Measurements from ENCODE around the gene FBXO2. TPM values are rescaled to one million over a fixed set of nuclear protein-coding genes. Genes with fewer than 3 reads are reported as not detected.

Gene FBXO2
- total and polyA plus RNA-seq, 10 of the 15 experiments (the other 5 are each of a cell fraction or from before 2014, with no cell fraction given) = 0.06 to 0.41 (median 0.18) TPM; not detected in 4

DNA sequence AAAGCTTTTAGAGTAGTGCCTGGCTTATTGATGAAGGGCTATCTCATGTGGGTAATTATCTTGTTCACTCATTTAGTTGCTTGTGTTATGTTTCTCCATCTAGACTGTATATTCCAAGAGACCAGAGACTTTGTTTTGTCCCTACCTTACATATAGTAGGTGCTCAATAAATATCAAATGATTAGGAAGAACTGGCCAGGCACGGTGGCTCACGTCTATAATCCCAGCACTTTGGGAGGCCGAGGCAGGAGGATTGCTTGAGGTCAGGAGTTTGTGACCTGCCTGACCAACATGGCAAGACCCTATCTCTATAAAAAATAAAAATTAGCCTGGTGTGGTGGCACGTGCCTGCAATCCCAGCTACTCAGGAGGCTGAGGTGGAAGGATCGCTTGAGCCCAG lies 9.0 kb downstream of the FBXO2 start:
- Histone ChIP-seq H3K36me3 (ENCODE audit: control insufficient read depth in 2 of 2, insufficient read depth in 2 of 2, low read length in 1 of 2) (no peaks in the 10 kb centered on the region), H3K4me3 (no peak overlapping the region), H3K27ac (ENCODE audit: control insufficient read depth, insufficient read depth) (no peak overlapping the region), H3K9ac (ENCODE audit: control insufficient read depth, insufficient read depth, low read length) (no peak overlapping the region), H3K4me1 (ENCODE audit: control insufficient read depth, insufficient read depth, low read length) (no peaks in the 10 kb centered on the region), H2AFZ (ENCODE audit: control insufficient read depth, low read depth, low read length) (no peak overlapping the region), H3K27me3 (replicated peaks in 1 of 2; ENCODE audit: control insufficient read depth in 2 of 2, insufficient read depth in 2 of 2, low read length in 1 of 2) (no peaks in the 10 kb centered on the region; a peak in 1 of 4 replicates), H3K79me2 (ENCODE audit: control insufficient read depth, insufficient read depth, low read length) (no peaks in the 10 kb centered on the region), H3K9me3 (replicated peaks; ENCODE audit: control insufficient read depth, insufficient read depth, low read length) (no peaks in the 10 kb centered on the region), H4K20me1 (ENCODE audit: control insufficient read depth, insufficient read depth) (no peaks in the 10 kb centered on the region), H3K4me2 (ENCODE audit: control insufficient read depth, insufficient read depth) (no peak overlapping the region)
- WGBS (ENCODE audit: insufficient coverage, insufficient replicate concordance, low lambda C conversion rate, missing lambda C conversion rate) = 87% methylated on average over 5 of the region's 5 CpGs
- POLR2A ChIA-PET = interaction anchor here (0.5 kb wide), 1 partner anchor 256 kb away, joined by 3 read pairs; no protein-coding TSS in a partner anchor
- SMC1A ChIA-PET (ENCODE audit: uncharacterized antibody, unreplicated experiment) = interaction anchor here (1.4 to 6.3 kb wide), 2 partner anchors 400 to 608 kb away, joined by 4 to 57 read pairs; no protein-coding TSS in a partner anchor
- FAIRE-seq = no peak
- CTCF ChIA-PET = interaction anchor here (0.8 to 5.9 kb wide), 21 partner anchors 10 to 1151 kb away, joined by 3 to 132 read pairs (median 4); partner anchors contain the start of genes AGTRAP and UBIAD1
- TF ChIP-seq CBX3 (IDR thresholded peaks at IDR 0.05; ENCODE audit: borderline replicate concordance, low read depth) = no peak
- no peak for TF ChIP-seq NFYA (IDR thresholded peaks at IDR 0.05; ENCODE audit: borderline replicate concordance, low read depth, low read length)
- no peak for TF ChIP-seq ASH2L (IDR thresholded peaks at IDR 0.05; ENCODE audit: borderline replicate concordance, low read depth)
- no peak for DNase-seq (ENCODE audit: low read depth, low spot score)
- ATAC-seq = no peak
- BruUV-seq (replicated peaks) = no TSS peak
- intact Hi-C loops (cut with micrococcal nuclease; ENCODE audit: unreplicated experiment) = loop anchor here (1.0 kb wide), 1 partner anchor 608 kb away; no protein-coding TSS in a partner anchor
- RAD21 ChIA-PET (ENCODE audit: unreplicated experiment) = interaction anchor here (0.6 to 6.7 kb wide), 6 partner anchors 75 to 1804 kb away, joined by 3 to 91 read pairs (median 6); no protein-coding TSS in a partner anchor
- in situ Hi-C loops (cut with MboI) = no loop called here

DNA sequence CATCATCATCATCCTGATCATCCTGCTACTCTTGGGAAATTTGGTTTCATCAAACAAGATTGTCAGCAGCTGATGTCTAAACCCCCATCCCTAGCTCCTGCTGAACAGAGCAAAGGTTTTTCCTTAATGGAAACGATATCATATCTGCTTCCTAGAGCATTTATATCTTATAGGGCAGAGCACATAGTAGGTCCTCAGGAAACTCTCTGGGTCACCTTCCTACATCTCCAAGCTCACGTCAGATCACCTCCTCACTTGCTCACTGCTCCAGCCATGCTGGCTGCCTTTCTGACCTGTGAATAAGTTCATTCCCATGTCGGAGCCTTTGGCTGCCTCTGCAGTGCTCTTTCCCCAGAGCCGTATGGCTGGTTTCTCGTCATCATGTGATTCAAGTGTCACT lies 10.4 kb downstream of the FBXO2 start:
- FAIRE-seq (no peak), ATAC-seq (no peak), DNase-seq (ENCODE audit: low read depth, low spot score) (no peak)
- SMC1A ChIA-PET (ENCODE audit: uncharacterized antibody, unreplicated experiment) = interaction anchor here (0.6 to 6.3 kb wide), 6 partner anchors 38 to 659 kb away, joined by 3 to 57 read pairs (median 4); partner anchors contain the start of gene MTOR
- H3K4me2 ChIP-seq (ENCODE audit: control insufficient read depth, insufficient read depth) = no peak overlapping the region
- 36% methylated on average over 5 of the region's 5 CpGs for WGBS (ENCODE audit: insufficient coverage, insufficient replicate concordance, low lambda C conversion rate, missing lambda C conversion rate)
- H3K36me3 ChIP-seq (ENCODE audit: control insufficient read depth in 2 of 2, insufficient read depth in 2 of 2, low read length in 1 of 2) = no peaks in the 10 kb centered on the region
- BruUV-seq (replicated peaks) = no TSS peak
- no peak overlapping the region for H3K27ac ChIP-seq (ENCODE audit: control insufficient read depth, insufficient read depth)
- POLR2A ChIA-PET = interaction anchor here (0.5 to 0.7 kb wide), 2 partner anchors 209 to 334 kb away, joined by 3 to 7 read pairs; no protein-coding TSS in a partner anchor
- H4K20me1 ChIP-seq (ENCODE audit: control insufficient read depth, insufficient read depth) = no peaks in the 10 kb centered on the region
- H3K27me3 ChIP-seq (replicated peaks in 1 of 2; ENCODE audit: control insufficient read depth in 2 of 2, insufficient read depth in 2 of 2, low read length in 1 of 2) = no peaks in the 10 kb centered on the region; a peak in 1 of 4 replicates
- no peaks in the 10 kb centered on the region for H3K4me1 ChIP-seq (ENCODE audit: control insufficient read depth, insufficient read depth, low read length)
- intact Hi-C loops (cut with micrococcal nuclease; ENCODE audit: unreplicated experiment) (loop anchor here (5.0 kb wide), 1 partner anchor 166 kb away; the partner anchor contains the start of gene DISP3), in situ Hi-C loops (cut with MboI) (loop anchor here (5.0 kb wide), 3 partner anchors 321 to 606 kb away; no protein-coding TSS in a partner anchor)
- H2AFZ ChIP-seq (ENCODE audit: control insufficient read depth, low read depth, low read length) = no peak overlapping the region
- no peak overlapping the region for H3K4me3 ChIP-seq
- CTCF ChIA-PET = interaction anchor here (0.6 to 5.9 kb wide), 23 partner anchors 9 to 1154 kb away, joined by 3 to 132 read pairs (median 4); partner anchors contain the start of gene FBXO6
- no peaks in the 10 kb centered on the region for H3K9me3 ChIP-seq (replicated peaks; ENCODE audit: control insufficient read depth, insufficient read depth, low read length)
- RAD21 ChIA-PET (ENCODE audit: unreplicated experiment) = interaction anchor here (0.7 to 6.7 kb wide), 8 partner anchors 72 to 1135 kb away, joined by 3 to 91 read pairs (median 4); no protein-coding TSS in a partner anchor
- no peak overlapping the region for H3K9ac ChIP-seq (ENCODE audit: control insufficient read depth, insufficient read depth, low read length)
- H3K79me2 ChIP-seq (ENCODE audit: control insufficient read depth, insufficient read depth, low read length) = no peaks in the 10 kb centered on the region
- no peak for TF ChIP-seq RELA (IDR thresholded peaks at IDR 0.05; ENCODE audit: borderline replicate concordance, partially characterized antibody)
- no peak for TF ChIP-seq HDAC6 (IDR thresholded peaks at IDR 0.05; ENCODE audit: unreplicated experiment)
- no peak for TF ChIP-seq FOXM1 (IDR thresholded peaks at IDR 0.05; ENCODE audit: low read depth, low read length)
- no peak for TF ChIP-seq IKZF2 (IDR thresholded peaks at IDR 0.05)
- TF ChIP-seq E4F1 (IDR thresholded peaks at IDR 0.05; ENCODE audit: borderline replicate concordance, partially characterized antibody) = no peak
- TF ChIP-seq, protein P1, sequence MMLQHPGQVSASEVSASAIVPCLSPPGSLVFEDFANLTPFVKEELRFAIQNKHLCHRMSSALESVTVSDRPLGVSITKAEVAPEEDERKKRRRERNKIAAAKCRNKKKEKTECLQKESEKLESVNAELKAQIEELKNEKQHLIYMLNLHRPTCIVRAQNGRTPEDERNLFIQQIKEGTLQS (IDR thresholded peaks at IDR 0.05; ENCODE audit: borderline replicate concordance, extremely low read depth, low read depth, low read length) = no peak
- no peak for TF ChIP-seq RAD51 (IDR thresholded peaks at IDR 0.05)
- TF ChIP-seq, protein P2, sequence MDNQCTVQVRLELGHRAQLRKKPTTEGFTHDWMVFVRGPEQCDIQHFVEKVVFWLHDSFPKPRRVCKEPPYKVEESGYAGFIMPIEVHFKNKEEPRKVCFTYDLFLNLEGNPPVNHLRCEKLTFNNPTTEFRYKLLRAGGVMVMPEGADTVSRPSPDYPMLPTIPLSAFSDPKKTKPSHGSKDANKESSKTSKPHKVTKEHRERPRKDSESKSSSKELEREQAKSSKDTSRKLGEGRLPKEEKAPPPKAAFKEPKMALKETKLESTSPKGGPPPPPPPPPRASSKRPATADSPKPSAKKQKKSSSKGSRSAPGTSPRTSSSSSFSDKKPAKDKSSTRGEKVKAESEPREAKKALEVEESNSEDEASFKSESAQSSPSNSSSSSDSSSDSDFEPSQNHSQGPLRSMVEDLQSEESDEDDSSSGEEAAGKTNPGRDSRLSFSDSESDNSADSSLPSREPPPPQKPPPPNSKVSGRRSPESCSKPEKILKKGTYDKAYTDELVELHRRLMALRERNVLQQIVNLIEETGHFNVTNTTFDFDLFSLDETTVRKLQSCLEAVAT (IDR thresholded peaks at IDR 0.05) = no peak

All from GM12878 (cell line).